H9 (cell line): ENCODE results near the gene PLEKHM1. TPM values are rescaled to one million over a fixed set of nuclear protein-coding genes. Genes with fewer than 3 reads are reported as not detected.

ENCODE experiments used
- DNase-seq: peaks from one replicate; pipeline ENCODE4 v3.0.0-alpha.2; 2017
- H2AFZ ChIP-seq: one replicate; pipeline ENCODE4 v1.6.1; 2013; ENCODE audit warnings: mild to moderate bottlenecking, low read length, control low read depth, moderate library complexity
- H2AK5ac ChIP-seq: 2 replicates; pipeline ENCODE4 v1.6.1; 2013; ENCODE audit warnings: low read length, control low read depth, mixed read lengths; ENCODE audit not compliant: insufficient read length
- H2BK120ac ChIP-seq: one replicate; pipeline ENCODE4 v1.6.1; 2013; ENCODE audit warnings: low read depth, mild to moderate bottlenecking, low read length, control low read depth, inconsistent platforms; ENCODE audit not compliant: poor library complexity, severe bottlenecking
- H2BK12ac ChIP-seq: 2 replicates; pipeline ENCODE4 v1.6.1; 2013; ENCODE audit warnings: low read length, control low read depth, mixed read lengths, low read depth; ENCODE audit not compliant: insufficient read length
- H2BK15ac ChIP-seq: 2 replicates; pipeline ENCODE4 v1.6.1; 2013; ENCODE audit warnings: low read depth, low read length, control low read depth
- H2BK20ac ChIP-seq: one replicate; pipeline ENCODE4 v1.6.1; 2013; ENCODE audit warnings: low read depth, mild to moderate bottlenecking, low read length, control low read depth, inconsistent platforms; ENCODE audit not compliant: poor library complexity, severe bottlenecking
- H2BK5ac ChIP-seq: 2 replicates; pipeline ENCODE4 v1.6.1; 2013; ENCODE audit warnings: low read length, control low read depth, mixed read lengths; ENCODE audit not compliant: insufficient read length
- H3K14ac ChIP-seq: 2 replicates; pipeline ENCODE4 v1.6.1; 2013; ENCODE audit warnings: low read length, control low read depth; ENCODE audit not compliant: insufficient read depth
- H3K18ac ChIP-seq: 2 replicates; pipeline ENCODE4 v1.6.1; 2013; ENCODE audit warnings: low read depth, mild to moderate bottlenecking, mixed read lengths, low read length, control low read depth; ENCODE audit not compliant: insufficient read length
- H3K23ac ChIP-seq: 2 replicates; pipeline ENCODE4 v1.6.1; 2013; ENCODE audit warnings: low read length, control low read depth, mixed read lengths, low read depth; ENCODE audit not compliant: insufficient read length
- H3K23me2 ChIP-seq: 2 replicates; pipeline ENCODE4 v1.6.1; 2013; ENCODE audit warnings: low read depth, mild to moderate bottlenecking, mixed read lengths, low read length, control low read depth; ENCODE audit not compliant: insufficient read length, poor library complexity, severe bottlenecking
- H3K27ac ChIP-seq: 2 replicates; pipeline ENCODE4 v1.5.1; 2013; ENCODE audit warnings: low read length, control low read depth, mixed read lengths, low read depth; ENCODE audit not compliant: insufficient read length
- H3K27me3 ChIP-seq: 2 replicates; pipeline ENCODE4 v1.6.1; 2013; ENCODE audit warnings: low read length, control low read depth, inconsistent platforms; ENCODE audit not compliant: insufficient read depth
- H3K4ac ChIP-seq: 2 replicates; pipeline ENCODE4 v1.6.1; 2013; ENCODE audit warnings: low read depth, mild to moderate bottlenecking, control low read depth, inconsistent platforms, low read length, moderate library complexity
- H3K4me1 ChIP-seq: 2 replicates; pipeline ENCODE4 v1.6.1; 2013; ENCODE audit warnings: low read length, control low read depth, inconsistent platforms; ENCODE audit not compliant: insufficient read depth
- H3K4me2 ChIP-seq: 2 replicates; pipeline ENCODE4 v1.6.1; 2013; ENCODE audit warnings: low read length, control low read depth, mixed read lengths; ENCODE audit not compliant: insufficient read length, insufficient read depth
- H3K56ac ChIP-seq: 2 replicates; pipeline ENCODE4 v1.6.1; 2013; ENCODE audit warnings: low read depth, mild to moderate bottlenecking, mixed read lengths, low read length, control low read depth; ENCODE audit not compliant: insufficient read length
- H3K79me1 ChIP-seq: 2 replicates; pipeline ENCODE4 v1.6.1; 2013; ENCODE audit warnings: low read depth, mild to moderate bottlenecking, moderate library complexity, low read length, control low read depth, inconsistent platforms; ENCODE audit not compliant: insufficient read depth, poor library complexity, severe bottlenecking
- H3K79me2 ChIP-seq: 2 replicates; pipeline ENCODE4 v1.6.1; 2013; ENCODE audit warnings: low read length, control low read depth, inconsistent platforms; ENCODE audit not compliant: insufficient read depth
- H3K9ac ChIP-seq: 2 replicates; pipeline ENCODE4 v1.6.1; 2013; ENCODE audit warnings: low read length, control low read depth, mixed read lengths; ENCODE audit not compliant: insufficient read length; ENCODE audit errors: extremely low read depth
- H3K9me3 ChIP-seq: one replicate; pipeline ENCODE4 v1.6.1; 2013; ENCODE audit warnings: low read depth, low read length, inconsistent platforms; ENCODE audit not compliant: control insufficient read depth
- H3T11ph ChIP-seq: one replicate; pipeline ENCODE4 v1.6.1; 2013; ENCODE audit warnings: mild to moderate bottlenecking, low read length, control low read depth, inconsistent platforms
- H4K20me1 ChIP-seq: one replicate; pipeline ENCODE4 v1.6.1; 2013; ENCODE audit not compliant: control insufficient read depth, insufficient read length, insufficient read depth
- H4K5ac ChIP-seq: 2 replicates; pipeline ENCODE4 v1.6.1; 2013; ENCODE audit warnings: low read depth, mild to moderate bottlenecking, mixed read lengths, low read length, control low read depth; ENCODE audit not compliant: insufficient read length
- H4K8ac ChIP-seq: replicated peaks from 2 replicates; pipeline ENCODE4 v1.6.1; 2013; ENCODE audit warnings: low read length, control low read depth, mixed read lengths, low read depth; ENCODE audit not compliant: insufficient read length
- H4K91ac ChIP-seq: 2 replicates; pipeline ENCODE4 v1.6.1; 2013; ENCODE audit warnings: low read depth, mild to moderate bottlenecking, moderate library complexity, mixed read lengths, low read length, control low read depth; ENCODE audit not compliant: insufficient read length
- H3K27ac Mint-ChIP-seq, 3 experiments: 2 replicates in 2 of 3; 3 replicates in 1 of 3; pipeline ENCODE4 v1.8.0; 2020 to 2021; ENCODE audit warnings: mixed read lengths in 3 of 3, mild to moderate bottlenecking in 1 of 3, moderate library complexity in 1 of 3
- H3K27me3 Mint-ChIP-seq: 2 replicates; pipeline ENCODE4 v1.8.0; 2021; ENCODE audit warnings: low read depth, mild to moderate bottlenecking, moderate library complexity, mixed read lengths
- H3K36me3 Mint-ChIP-seq, 3 experiments: 2 replicates in 2 of 3; 3 replicates in 1 of 3; pipeline ENCODE4 v1.8.0; 2020 to 2021; ENCODE audit warnings: low read depth in 3 of 3, mixed read lengths in 3 of 3; ENCODE audit not compliant: insufficient read depth in 1 of 3
- H3K4me1 Mint-ChIP-seq, 2 experiments: 2 replicates each; pipeline ENCODE4 v1.8.0; 2020; ENCODE audit warnings: mixed read lengths in 2 of 2
- H3K4me3 Mint-ChIP-seq, 2 experiments: 2 replicates in 1 of 2; 3 replicates in 1 of 2; pipeline ENCODE4 v1.8.0; 2020 to 2021; ENCODE audit warnings: mild to moderate bottlenecking in 2 of 2, mixed read lengths in 2 of 2, moderate library complexity in 1 of 2
- H3K9me3 Mint-ChIP-seq, 2 experiments: 2 replicates in 1 of 2; 3 replicates in 1 of 2; pipeline ENCODE4 v1.8.0; 2020; ENCODE audit warnings: mild to moderate bottlenecking in 2 of 2, mixed read lengths in 2 of 2, moderate library complexity in 1 of 2
- CTCF ChIP-seq: fragments of 200-600 bp; sonication (generic); conservative IDR thresholded peaks from 3 replicates; pipeline ENCODE4 v1.8.0; 2021; ENCODE audit warnings: antibody characterized with exemption, mild to moderate bottlenecking
- WGBS: extraction: QIAGEN DNeasy Blood & Tissue Kit; methylation state at CpG from one replicate; pipeline ENCODE4 v1.1.7; 2013; ENCODE audit warnings: missing lambda C conversion rate, low lambda C conversion rate, mixed read lengths; ENCODE audit not compliant: insufficient read length; ENCODE audit errors: extremely low coverage; 5-methylcytosine and 5-hydroxymethylcytosine counted together
- total RNA-seq: library from RNA; stranded (reverse); gene quantifications from 2 replicates; pipeline ENCODE4 v1.2.1, GENCODE V29; 2021

PLEKHM1 gene
- total RNA-seq, 1 experiment from 2014 or later: 20.7 TPM

- H3K27ac Mint-ChIP-seq: no peak overlapping the region; a peak in 1 of 7 replicates
- Histone ChIP-seq H3K79me1 (no peaks in the 10 kb centered on the region), H3K23ac (no peak overlapping the region), H3K4me1 (peaks cover 3% of the 10 kb centered on the region; the same call in 1 of the 2 replicates), H3K4me2 (no peak overlapping the region), H3K27me3 (no peaks in the 10 kb centered on the region), H2BK5ac (no peak overlapping the region), H4K20me1 (no peaks in the 10 kb centered on the region), H4K5ac (no peak overlapping the region), H2BK20ac (no peak overlapping the region), H2AK5ac (no peak overlapping the region), H2AFZ (no peak overlapping the region), H3K9ac (no peak overlapping the region), H3K23me2 (peaks cover 6% of the 10 kb centered on the region), H2BK12ac (no peak overlapping the region), H3K18ac (no peak overlapping the region), H2BK15ac (no peak overlapping the region), H2BK120ac (no peak overlapping the region), H4K8ac (no peak overlapping the region), H3K9me3 (no peaks in the 10 kb centered on the region), H3K14ac (no peak overlapping the region), H3T11ph (no peak overlapping the region), H3K27ac (no peak overlapping the region), H3K4ac (no peak overlapping the region), H4K91ac (no peak overlapping the region), H3K79me2 (no peaks in the 10 kb centered on the region), H3K56ac (no peak overlapping the region)
- TF ChIP-seq CTCF: no peak
- peaks cover 0 to 3% (median 1%) of the 10 kb centered on the region in 3 experiments; a peak in 1 of 7 replicates for H3K36me3 Mint-ChIP-seq
- no peaks in the 10 kb centered on the region for H3K9me3 Mint-ChIP-seq
- H3K4me3 Mint-ChIP-seq: no peak overlapping the region
- WGBS: no CpG with 5 or more reads among the region's 11 CpGs
- no peak for DNase-seq
- peaks cover 39 to 48% of the 10 kb centered on the region in 2 experiments for H3K4me1 Mint-ChIP-seq
- H3K27me3 Mint-ChIP-seq: peaks cover 3% of the 10 kb centered on the region
Observed at GRCh38 chr17:45408611-45409421, 81.7 kb downstream of the PLEKHM1 start.
